Astrocyte of the cerebellum (primary cell): ENCODE data around the gene NOL3.
A peak's percentile ranks its signal among the peaks of the same experiment; 100 is the strongest.

Experiments used
- DNase-seq: peaks from one replicate; pipeline ENCODE4 v3.0.0-alpha.2; 2011; ENCODE audit warnings: low read depth
- H3K4me3 ChIP-seq: 2 replicates; pipeline ENCODE4 v1.5.1; 2011; ENCODE audit warnings: mild to moderate bottlenecking, low read depth, low read length, moderate library complexity
- CTCF ChIP-seq: IDR thresholded peaks from 2 replicates; pipeline ENCODE4 v1.5.1; 2012; ENCODE audit warnings: low read length, low read depth, moderate library complexity, mild to moderate bottlenecking; ENCODE audit errors: missing control alignments
- in situ Hi-C: cut with HindIII; loops from 2 replicates; pipeline ENCODE4 v1.10.0; 2017; ENCODE audit warnings: low sequenced_read_pairs

The NOL3 gene

GRCh38 chr16:67158637-67159600 is 11.4 kb upstream of the NOL3 start:
- DNase-seq = no peak
- in situ Hi-C loops = no loop called here
- no peak for TF ChIP-seq CTCF
- peak overlapping the region; percentile 82 for H3K4me3 ChIP-seq

GRCh38 chr16:67161595-67162058 is 8.7 kb upstream of the NOL3 start:
- no peak for DNase-seq
- H3K4me3 ChIP-seq = no peak overlapping the region
- no peak for TF ChIP-seq CTCF
- in situ Hi-C loops = no loop called here

- in situ Hi-C loops = no loop called here
- no peak for TF ChIP-seq CTCF
- H3K4me3 ChIP-seq = no peak overlapping the region
- no peak for DNase-seq
Measured at GRCh38 chr16:67162506-67163163, 7.7 kb upstream of the NOL3 start.

GRCh38 chr16:67163164-67163998 is 7.0 kb upstream of the NOL3 start:
- no peak for DNase-seq
- TF ChIP-seq CTCF = no peak
- H3K4me3 ChIP-seq = peak overlapping the region; percentile 18
- in situ Hi-C loops = no loop called here

GRCh38 chr16:67163999-67164558 is 6.3 kb upstream of the NOL3 start:
- TF ChIP-seq CTCF = no peak
- in situ Hi-C loops = no loop called here
- peak overlapping the region; percentile 18 for H3K4me3 ChIP-seq
- no peak for DNase-seq

GRCh38 chr16:67164599-67165061 is 5.7 kb upstream of the NOL3 start, which contains the start of gene HSF4:
Gene HSF4 (plus strand): TSS chr16:67164745. CDS start chr16:67164812, 67 bp downstream.
- in situ Hi-C loops = no loop called here
- no peak for TF ChIP-seq CTCF
- DNase-seq = no peak

More at GRCh38 chr16:67164599-67165061, 5.7 kb upstream of the NOL3 start, which contains the start of gene HSF4:
- H3K4me3 ChIP-seq = peak within 1 kb of the TSS; percentile 18
